Measurements from ENCODE around the gene LDLRAD2. TPM values are rescaled to one million over a fixed set of nuclear protein-coding genes. Genes with fewer than 3 reads are reported as not detected.
A peak's percentile ranks its signal among the peaks of the same experiment; 100 is the strongest.
"Not testable (repeated sequence)": the region's sequence is repeated elsewhere in the genome, so short reads cannot be mapped to it uniquely, and the experiment has no call there.

The LDLRAD2 gene
- total RNA-seq, 1 donor from 2014 or later: 0.14 TPM

DNA sequence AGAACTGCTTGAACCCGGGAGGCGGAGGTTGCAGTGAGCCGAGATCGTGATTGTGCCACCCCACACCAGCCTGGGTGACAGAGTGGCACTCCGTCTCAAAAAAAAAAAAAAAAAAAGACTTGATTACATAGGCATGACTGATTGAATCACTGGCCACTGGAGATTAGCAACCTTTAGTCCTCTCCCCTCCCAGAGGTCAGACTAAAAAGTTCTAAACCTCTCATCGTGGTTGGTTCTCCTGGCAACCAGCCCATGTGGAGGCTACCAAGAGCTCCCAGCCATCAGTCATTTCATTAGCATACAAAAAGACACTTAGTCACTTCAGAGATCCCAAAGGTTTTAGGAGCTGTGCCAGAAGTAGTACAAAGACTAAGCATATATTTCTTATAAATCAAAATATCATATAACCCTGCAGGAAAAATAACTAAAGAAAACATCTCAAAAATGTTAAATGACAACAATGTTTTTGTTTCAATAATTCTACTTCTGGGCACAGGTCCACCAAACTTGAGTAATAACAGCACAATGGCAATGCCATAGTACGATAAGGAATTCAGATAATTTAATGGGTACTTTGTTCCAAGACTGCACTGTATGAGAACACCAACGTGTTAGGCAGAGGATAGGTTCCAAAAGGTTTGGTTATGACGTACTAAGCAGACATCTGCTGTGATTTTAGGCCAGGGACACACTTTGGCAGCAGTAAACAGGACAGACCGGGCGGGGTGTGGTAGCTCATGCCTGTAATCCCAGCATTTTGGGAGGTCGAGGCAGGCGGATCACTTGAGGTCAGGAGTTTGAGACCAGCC lies 47.2 kb upstream of the LDLRAD2 start:
- Histone ChIP-seq H3K4me2 (ENCODE audit: low read length) (peak overlapping the region; percentile 36), H3K27ac (ENCODE audit: low read depth, low read length) (peak overlapping the region; percentile 47), H4K20me1 (ENCODE audit: insufficient read depth, low read length) (peaks cover 92% of the 10 kb centered on the region), H3K9me3 (ENCODE audit: insufficient read depth, low read depth, low read length) (no peaks in the 10 kb centered on the region), H3K27me3 (ENCODE audit: insufficient read depth, low read length) (no peaks in the 10 kb centered on the region), H3K79me2 (ENCODE audit: insufficient read depth, low read length) (peaks cover 90% of the 10 kb centered on the region), H2AFZ (ENCODE audit: low read depth, low read length) (no peak overlapping the region), H3K36me3 (ENCODE audit: insufficient read depth, low read length) (no peaks in the 10 kb centered on the region), H3K4me1 (ENCODE audit: insufficient read depth, low read length) (peaks cover 9% of the 10 kb centered on the region), H3K9ac (ENCODE audit: low read length) (peak overlapping the region; percentile 28), H3K4me3 (ENCODE audit: insufficient read depth, low read depth, low read length) (no peak overlapping the region)
- Mint-ChIP-seq H3K36me3 (ENCODE audit: low read depth, unreplicated experiment) (peaks cover 3% of the 10 kb centered on the region), H3K4me3 (ENCODE audit: unreplicated experiment) (no peak overlapping the region), H3K27ac (ENCODE audit: unreplicated experiment) (no peak overlapping the region), H3K27me3 (ENCODE audit: low read depth, unreplicated experiment) (no peaks in the 10 kb centered on the region), H3K9me3 (ENCODE audit: unreplicated experiment) (no peaks in the 10 kb centered on the region), H3K4me1 (ENCODE audit: low read depth, unreplicated experiment) (peaks cover 9% of the 10 kb centered on the region)
- FAIRE-seq (no peak), DNase-seq (ENCODE audit: low read depth) (peak; percentile 93)
- TF ChIP-seq CTCF (IDR thresholded peaks at IDR 0.05; ENCODE audit: insufficient read depth, low read depth, low read length): no peak
- TF ChIP-seq EZH2 (IDR thresholded peaks at IDR 0.05; ENCODE audit: insufficient read depth, low read length): no peak

DNA sequence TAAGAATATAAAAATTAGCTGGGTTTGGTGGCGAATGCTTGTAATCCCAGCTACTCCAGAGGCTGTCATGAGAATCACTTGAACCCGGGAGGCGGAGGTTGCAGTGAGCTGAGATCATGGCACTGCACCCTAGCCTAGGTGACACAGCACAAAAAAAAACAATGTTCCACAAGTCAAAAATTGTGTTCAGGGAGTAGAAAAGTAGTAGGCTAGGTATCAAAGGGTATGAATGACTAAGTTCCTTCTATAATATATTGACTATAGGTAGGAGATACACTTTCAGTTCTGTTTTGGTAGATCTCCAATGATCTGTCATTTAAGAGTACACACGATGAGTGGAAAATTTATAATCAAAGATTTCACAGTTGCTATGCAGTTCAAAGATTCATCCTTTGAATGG lies 45.9 kb upstream of the LDLRAD2 start:
- no peaks in the 10 kb centered on the region for H3K9me3 Mint-ChIP-seq (ENCODE audit: unreplicated experiment)
- no peak overlapping the region for H3K27ac ChIP-seq (ENCODE audit: low read depth, low read length)
- H2AFZ ChIP-seq (ENCODE audit: low read depth, low read length): no peak overlapping the region
- H3K4me3 Mint-ChIP-seq (ENCODE audit: unreplicated experiment): no peak overlapping the region
- peaks cover 90% of the 10 kb centered on the region for H3K79me2 ChIP-seq (ENCODE audit: insufficient read depth, low read length)
- TF ChIP-seq CTCF (IDR thresholded peaks at IDR 0.05; ENCODE audit: insufficient read depth, low read depth, low read length) (no peak), EZH2 (IDR thresholded peaks at IDR 0.05; ENCODE audit: insufficient read depth, low read length) (no peak)
- no peaks in the 10 kb centered on the region for H3K27me3 ChIP-seq (ENCODE audit: insufficient read depth, low read length)
- H3K4me3 ChIP-seq (ENCODE audit: insufficient read depth, low read depth, low read length): no peak overlapping the region
- no peak overlapping the region for H3K4me2 ChIP-seq (ENCODE audit: low read length)
- no peak overlapping the region for H3K27ac Mint-ChIP-seq (ENCODE audit: unreplicated experiment)
- no peaks in the 10 kb centered on the region for H3K27me3 Mint-ChIP-seq (ENCODE audit: low read depth, unreplicated experiment)
- no peak overlapping the region for H3K9ac ChIP-seq (ENCODE audit: low read length)
- H3K4me1 Mint-ChIP-seq (ENCODE audit: low read depth, unreplicated experiment): peaks cover 9% of the 10 kb centered on the region
- no peaks in the 10 kb centered on the region for H3K9me3 ChIP-seq (ENCODE audit: insufficient read depth, low read depth, low read length)
- no peak for FAIRE-seq
- no peak for DNase-seq (ENCODE audit: low read depth)
- H3K4me1 ChIP-seq (ENCODE audit: insufficient read depth, low read length): peaks cover 9% of the 10 kb centered on the region
- no peaks in the 10 kb centered on the region for H3K36me3 ChIP-seq (ENCODE audit: insufficient read depth, low read length)
- peaks cover 91% of the 10 kb centered on the region for H4K20me1 ChIP-seq (ENCODE audit: insufficient read depth, low read length)
- H3K36me3 Mint-ChIP-seq (ENCODE audit: low read depth, unreplicated experiment): peaks cover 3% of the 10 kb centered on the region

GRCh38 chr1:21767106-21767505 lies 45.0 kb upstream of the LDLRAD2 start:
- H3K27ac Mint-ChIP-seq (ENCODE audit: unreplicated experiment); H3K4me3 ChIP-seq (ENCODE audit: insufficient read depth, low read depth, low read length); H2AFZ ChIP-seq (ENCODE audit: low read depth, low read length); FAIRE-seq; H3K4me3 Mint-ChIP-seq (ENCODE audit: unreplicated experiment); H3K4me1 Mint-ChIP-seq (ENCODE audit: low read depth, unreplicated experiment); H3K4me2 ChIP-seq (ENCODE audit: low read length); H3K4me1 ChIP-seq (ENCODE audit: insufficient read depth, low read length); H3K36me3 ChIP-seq (ENCODE audit: insufficient read depth, low read length); H3K27ac ChIP-seq (ENCODE audit: low read depth, low read length); H3K9me3 ChIP-seq (ENCODE audit: insufficient read depth, low read depth, low read length); H3K9me3 Mint-ChIP-seq (ENCODE audit: unreplicated experiment); H3K9ac ChIP-seq (ENCODE audit: low read length); H3K27me3 ChIP-seq (ENCODE audit: insufficient read depth, low read length); H3K27me3 Mint-ChIP-seq (ENCODE audit: low read depth, unreplicated experiment); DNase-seq (ENCODE audit: low read depth); H3K36me3 Mint-ChIP-seq (ENCODE audit: low read depth, unreplicated experiment): not testable (repeated sequence)
- Histone ChIP-seq H4K20me1 (ENCODE audit: insufficient read depth, low read length) (peaks cover 90% of the 10 kb centered on the region), H3K79me2 (ENCODE audit: insufficient read depth, low read length) (peaks cover 90% of the 10 kb centered on the region)
